ENCODE results near the gene MCOLN1.

- TF ChIP-seq CTCF (conservative IDR thresholded peaks at IDR 0.05 in 1 of 2, IDR thresholded peaks at IDR 0.05 in 1 of 2; ENCODE audit: extremely low read depth in 1 of 2, insufficient read depth in 1 of 2, low read depth in 1 of 2, low read length in 2 of 2) (no peak), EZH2 (IDR thresholded peaks at IDR 0.05; ENCODE audit: borderline replicate concordance, low read length) (no peak)
These were observed 671 bp downstream of the MCOLN1 start for GRCh38 chr19:7522923-7523667.

Data from mammary epithelial cell (primary cell).